Heart right ventricle (tissue), 16 donors: ENCODE results near the gene HYI. TPM values are rescaled to one million over a fixed set of nuclear protein-coding genes. Genes with fewer than 3 reads are reported as not detected.

Source experiments
- ATAC-seq, 8 donors: fragments of 200-7000 bp; cut with Tn5 transposase; one replicate each; pipeline ENCODE4 v1.9.1; 2020; ENCODE audit warnings: mild to moderate bottlenecking in 8 of 8, moderate library complexity in 8 of 8, moderate number of reproducible peaks in 1 of 8
- DNase-seq, 2 donors: peaks; one replicate each; pipeline ENCODE4 v3.0.0-alpha.2; 2020
- H3K27ac ChIP-seq, 10 donors: fragments of 200-600 bp; sonication (generic) in 2 of 10; one replicate each; pipeline versions ENCODE4 v1.5.0 to v1.8.0; 2020 to 2022; ENCODE audit warnings: mild to moderate bottlenecking in 3 of 10
- H3K27me3 ChIP-seq, 7 donors: fragments of 200-600 bp; one replicate each; pipeline ENCODE4 v1.8.0; 2021 to 2022; ENCODE audit warnings: mild to moderate bottlenecking in 2 of 7
- H3K36me3 ChIP-seq, 9 donors: fragments of 200-600 bp; sonication (generic) in 1 of 9; one replicate each; pipeline versions ENCODE4 v1.5.0 to v1.8.0; 2020 to 2022; ENCODE audit warnings: mild to moderate bottlenecking in 2 of 9
- H3K4me1 ChIP-seq, 9 donors: fragments of 200-600 bp; sonication (generic) in 1 of 9; one replicate each; pipeline versions ENCODE4 v1.5.0 to v1.8.0; 2020 to 2022; ENCODE audit warnings: mild to moderate bottlenecking in 4 of 9
- H3K4me3 ChIP-seq, 10 donors: fragments of 200-600 bp; sonication (generic) in 2 of 10; one replicate each; pipeline versions ENCODE4 v1.5.0 to v1.8.0; 2020 to 2022; ENCODE audit warnings: mild to moderate bottlenecking in 7 of 10, moderate library complexity in 2 of 10
- H3K9me3 ChIP-seq, 11 donors: fragments of 200-600 bp in 10 of 11; sonication (generic) in 2 of 11; one replicate each; pipeline versions ENCODE4 v1.5.0 to v1.8.0; 2013 to 2022; ENCODE audit warnings: mild to moderate bottlenecking in 2 of 11, control low read depth in 1 of 11, moderate library complexity in 1 of 11
- WGBS, 2 donors: extraction: QIAGEN DNeasy Blood & Tissue Kit; methylation state at CpG; one replicate each; pipeline ENCODE4 v1.1.7; 2013; ENCODE audit warnings: inconsistent platforms in 1 of 2; 5-methylcytosine and 5-hydroxymethylcytosine counted together
- intact Hi-C, 10 donors: fragments of 100-400 bp; cut with DNase I; formaldehyde crosslinking; loops; one replicate each; pipeline versions ENCODE4 v1.11.1 to v1.14.2; 2022
- polyA plus RNA-seq, 2 donors: library from polyadenylated mRNA; stranded (reverse); fragments of 200-250 nt; gene quantifications; one replicate each; pipeline ENCODE4 v1.2.3, GENCODE V29; 2013
- total RNA-seq, 10 donors: library from RNA; stranded (reverse); fragmentation: NEBNext Ultra II Directional in 3 of 10; extraction: Animal tissue kit (Norgen Biotek cat#: 25700) in 3 of 10; gene quantifications; one replicate each; pipeline versions ENCODE4 v1.2.1 to v1.2.4, GENCODE V29; 2021 to 2023
- TF ChIP-seq, protein P1 (sequence below), 9 donors: fragments of 200-600 bp; sonication (generic) in 2 of 9; IDR thresholded peaks; one replicate each; pipeline versions ENCODE4 v1.5.0 to v1.8.0; 2021 to 2022; ENCODE audit warnings: antibody characterized with exemption in 9 of 9, mild to moderate bottlenecking in 5 of 9, moderate library complexity in 1 of 9
- donor health status: Arrhythmogenic right ventricular cardiomyopathy.
- donor health status: ischemic (EF 13 %, LVEDD 7.1; RV severe dilation, severe dysfunction).
- donor health status: healthy with polysubstance abuse.
- donor health status: DM: no; HTN: yes; CAD: no.
- donor health status: DM: no; HTN: no; CAD: no.
- donor health status: ischemic (EF 25% LVEDD 6.9; RV normal size, moderate dysfunction).
- donor health status: ischemic (EF 25% LVEDD 5.7; RV mildly dilated, moderate dysfunction).
- donor health status: healthy.
- donor health status: DM: yes; HTN: yes; CAD: no.
- donor health status: Ischemic cardiomyopathy.
- donor health status: ischemic (EF 35%, LVEDD 5.7; RV mildly dilated, moderate dysfunction).
- donor health status: nonischemic (EF 11% LVEDD 7.7; RV severe dilation, severe dysfunction).
- donor health status: DM: yes; HTN: yes; CAD: no.
- donor health status: PGD.
- donor health status: ischemic (EF 29% LVEDD 5.4; RV normal size, mild dysfunction).
- donor health status: nonischemic (EF 23%, LVEDD 6.1; RV moderate dilation, normal function).

The HYI gene
- total and polyA plus RNA-seq, 12 donors: 13.1 to 67.4 (median 19.9) TPM

- Histone ChIP-seq H3K36me3 (no peaks in the 10 kb centered on the region), H3K27me3 (no peaks in the 10 kb centered on the region), H3K9me3 (peaks cover 0 to 34% (median 5%) of the 10 kb centered on the region in 11 donors), H3K4me3 (no peak overlapping the region), H3K27ac (no peak overlapping the region), H3K4me1 (no peaks in the 10 kb centered on the region)
- TF ChIP-seq, protein P1, sequence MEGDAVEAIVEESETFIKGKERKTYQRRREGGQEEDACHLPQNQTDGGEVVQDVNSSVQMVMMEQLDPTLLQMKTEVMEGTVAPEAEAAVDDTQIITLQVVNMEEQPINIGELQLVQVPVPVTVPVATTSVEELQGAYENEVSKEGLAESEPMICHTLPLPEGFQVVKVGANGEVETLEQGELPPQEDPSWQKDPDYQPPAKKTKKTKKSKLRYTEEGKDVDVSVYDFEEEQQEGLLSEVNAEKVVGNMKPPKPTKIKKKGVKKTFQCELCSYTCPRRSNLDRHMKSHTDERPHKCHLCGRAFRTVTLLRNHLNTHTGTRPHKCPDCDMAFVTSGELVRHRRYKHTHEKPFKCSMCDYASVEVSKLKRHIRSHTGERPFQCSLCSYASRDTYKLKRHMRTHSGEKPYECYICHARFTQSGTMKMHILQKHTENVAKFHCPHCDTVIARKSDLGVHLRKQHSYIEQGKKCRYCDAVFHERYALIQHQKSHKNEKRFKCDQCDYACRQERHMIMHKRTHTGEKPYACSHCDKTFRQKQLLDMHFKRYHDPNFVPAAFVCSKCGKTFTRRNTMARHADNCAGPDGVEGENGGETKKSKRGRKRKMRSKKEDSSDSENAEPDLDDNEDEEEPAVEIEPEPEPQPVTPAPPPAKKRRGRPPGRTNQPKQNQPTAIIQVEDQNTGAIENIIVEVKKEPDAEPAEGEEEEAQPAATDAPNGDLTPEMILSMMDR (IDR thresholded peaks at IDR 0.05): no peak
- DNase-seq (no peak), ATAC-seq (no peak)
- 41 to 46% methylated on average over 11 of the region's 11 CpGs for WGBS, 2 donors
- intact Hi-C loops: no loop called here
Observed at GRCh38 chr1:43493661-43494450, 40.1 kb upstream of the HYI start.

DNA sequence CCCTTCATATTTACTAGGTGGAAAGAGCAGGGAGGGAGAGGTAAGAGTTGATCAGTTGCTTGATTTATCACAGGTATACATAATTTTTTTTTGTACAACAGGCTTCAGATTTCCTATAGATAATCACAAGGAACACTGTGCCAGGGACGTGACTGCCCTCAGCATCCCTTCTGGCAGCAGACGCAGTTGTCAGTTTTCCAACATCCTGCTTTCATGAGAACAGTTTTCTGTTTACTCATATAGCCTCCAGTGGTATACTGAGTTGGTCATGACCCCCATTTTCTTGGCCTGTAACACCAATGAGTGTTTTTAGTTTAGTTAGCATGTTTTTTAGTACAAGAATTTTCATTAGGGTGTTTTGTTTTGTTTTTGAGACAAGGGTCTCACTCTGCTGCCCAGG, 39.1 kb upstream of the HYI start:
- Histone ChIP-seq H3K36me3 (no peaks in the 10 kb centered on the region), H3K27ac (no peak overlapping the region), H3K9me3 (peaks cover 0 to 44% (median 5%) of the 10 kb centered on the region in 11 donors), H3K4me1 (no peaks in the 10 kb centered on the region), H3K27me3 (no peaks in the 10 kb centered on the region), H3K4me3 (no peak overlapping the region)
- DNase-seq (no peak), ATAC-seq (no peak)
- intact Hi-C loops: no loop called here
- TF ChIP-seq, protein P1 (IDR thresholded peaks at IDR 0.05): no peak
- WGBS, 2 donors: 57 to 67% methylated on average over 2 of the region's 2 CpGs

DNA sequence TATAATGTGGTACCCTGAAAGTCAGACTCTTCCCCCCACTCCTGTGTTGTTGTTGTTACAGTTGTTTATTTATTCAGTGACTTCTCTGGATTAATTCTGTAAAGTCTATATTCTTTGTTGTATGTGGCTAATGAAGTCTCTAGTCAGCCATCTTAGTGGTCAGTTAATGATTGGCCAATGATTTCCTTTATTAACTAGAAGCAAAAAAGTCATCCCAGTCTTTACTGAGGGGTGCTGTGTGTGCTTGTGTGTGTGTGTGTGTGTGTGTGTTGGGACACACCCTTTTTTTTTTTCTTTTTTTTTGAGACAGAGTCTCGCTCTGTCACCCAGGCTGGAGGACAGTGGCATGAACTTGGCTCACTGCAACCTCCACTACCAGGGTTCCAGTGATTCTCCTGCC, 37.3 kb upstream of the HYI start:
- WGBS, 2 donors: 89 to 100% methylated on average over 1 of the region's 1 CpG
- H3K27ac ChIP-seq: no peak overlapping the region
- H3K9me3 ChIP-seq: peaks cover 0 to 52% (median 5%) of the 10 kb centered on the region in 11 donors
- TF ChIP-seq, protein P1 (IDR thresholded peaks at IDR 0.05): no peak
- DNase-seq (no peak), ATAC-seq (no peak)
- H3K4me1 ChIP-seq: no peaks in the 10 kb centered on the region
- intact Hi-C loops: no loop called here
- H3K4me3 ChIP-seq: no peak overlapping the region
- H3K27me3 ChIP-seq: no peaks in the 10 kb centered on the region
- no peaks in the 10 kb centered on the region for H3K36me3 ChIP-seq

DNA sequence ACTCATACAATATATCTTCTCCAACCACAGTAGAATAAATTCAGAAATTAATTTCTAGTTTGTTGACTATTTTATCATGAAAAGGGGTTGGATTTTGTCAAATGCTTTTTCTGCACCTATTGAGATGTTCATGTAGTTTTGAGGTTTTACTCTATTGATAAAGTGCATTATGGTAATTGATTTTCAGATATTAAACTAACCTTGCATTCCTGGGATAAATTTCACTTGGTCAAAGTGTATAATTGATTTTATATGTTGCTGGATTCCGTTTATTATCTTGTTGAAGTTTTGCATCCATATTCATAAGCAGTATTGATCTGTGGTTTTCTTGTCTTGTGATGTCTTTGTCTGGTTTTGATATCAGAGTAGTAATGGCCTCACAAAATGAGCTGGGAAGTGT, 34.4 kb upstream of the HYI start:
- ATAC-seq (no peak), DNase-seq (no peak)
- TF ChIP-seq, protein P1 (IDR thresholded peaks at IDR 0.05): no peak
- 72 to 73% methylated on average over 1 of the region's 1 CpG for WGBS, 2 donors
- Histone ChIP-seq H3K4me1 (no peaks in the 10 kb centered on the region), H3K9me3 (peaks cover 0 to 52% (median 5%) of the 10 kb centered on the region in 11 donors), H3K4me3 (no peak overlapping the region), H3K27ac (no peak overlapping the region), H3K36me3 (no peaks in the 10 kb centered on the region), H3K27me3 (no peaks in the 10 kb centered on the region)
- intact Hi-C loops: no loop called here
